ENCODE measurements around the gene WDFY2. TPM values are rescaled to one million over a fixed set of nuclear protein-coding genes. Genes with fewer than 3 reads are reported as not detected.

Gene WDFY2
- total RNA-seq, 1 donor from 2014 or later = 4.0 TPM

- DNase-seq (no peak), ATAC-seq (ENCODE audit: poor library complexity) (peak; percentile 52)
- intact Hi-C loops (cut with DNase I) = no loop called here
Observed at GRCh38 chr13:51739027-51739764, 154.9 kb downstream of the WDFY2 start.

GRCh38 chr13:51740698-51741097, 156.4 kb downstream of the WDFY2 start:
- DNase-seq (no peak), ATAC-seq (ENCODE audit: poor library complexity) (no peak)
- intact Hi-C loops (cut with DNase I) = no loop called here

- DNase-seq (no peak), ATAC-seq (ENCODE audit: poor library complexity) (no peak)
- intact Hi-C loops (cut with DNase I) = no loop called here
Observed at GRCh38 chr13:51742031-51742430, 157.8 kb downstream of the WDFY2 start.

GRCh38 chr13:51742611-51743010, 158.3 kb downstream of the WDFY2 start:
- ATAC-seq (ENCODE audit: poor library complexity) (no peak), DNase-seq (no peak)
- intact Hi-C loops (cut with DNase I) = no loop called here

- intact Hi-C loops (cut with DNase I) = no loop called here
- no peak for ATAC-seq (ENCODE audit: poor library complexity)
- DNase-seq = no peak
Observed at GRCh38 chr13:51745243-51745642, 161.0 kb downstream of the WDFY2 start.

- no peak for DNase-seq
- ATAC-seq (ENCODE audit: poor library complexity) = peak; percentile 57
- intact Hi-C loops (cut with DNase I) = no loop called here
Observed at GRCh38 chr13:51746802-51747201, 162.5 kb downstream of the WDFY2 start.

GRCh38 chr13:51747438-51748434, 163.5 kb downstream of the WDFY2 start:
- DNase-seq (no peak), ATAC-seq (ENCODE audit: poor library complexity) (no peak)
- intact Hi-C loops (cut with DNase I) = no loop called here

- intact Hi-C loops (cut with DNase I) = no loop called here
- ATAC-seq (ENCODE audit: poor library complexity) = no peak
- no peak for DNase-seq
Observed at GRCh38 chr13:51756651-51757050, 172.4 kb downstream of the WDFY2 start.

- intact Hi-C loops (cut with DNase I) = no loop called here
- DNase-seq (no peak), ATAC-seq (ENCODE audit: poor library complexity) (no peak)
Observed at GRCh38 chr13:51758691-51759090, 174.4 kb downstream of the WDFY2 start.

- ATAC-seq (ENCODE audit: poor library complexity) (no peak), DNase-seq (no peak)
- intact Hi-C loops (cut with DNase I) = no loop called here
Observed at GRCh38 chr13:51759240-51759639, 175.0 kb downstream of the WDFY2 start.

- ATAC-seq (ENCODE audit: poor library complexity) (no peak), DNase-seq (no peak)
- intact Hi-C loops (cut with DNase I) = no loop called here
Observed at GRCh38 chr13:51760592-51760991, 176.3 kb downstream of the WDFY2 start.

- ATAC-seq (ENCODE audit: poor library complexity) (peak; percentile 57), DNase-seq (peak; percentile 50)
- intact Hi-C loops (cut with DNase I) = no loop called here
Observed at GRCh38 chr13:51761643-51762350, 177.5 kb downstream of the WDFY2 start.

- intact Hi-C loops (cut with DNase I) = no loop called here
- ATAC-seq (ENCODE audit: poor library complexity) = no peak
- DNase-seq = no peak
Observed at GRCh38 chr13:51763486-51763885, 179.2 kb downstream of the WDFY2 start.

GRCh38 chr13:51764184-51765141, 180.2 kb downstream of the WDFY2 start:
- DNase-seq (peak; percentile 86), ATAC-seq (ENCODE audit: poor library complexity) (peak; percentile 92)
- intact Hi-C loops (cut with DNase I) = no loop called here

- no peak for ATAC-seq (ENCODE audit: poor library complexity)
- DNase-seq = no peak
- intact Hi-C loops (cut with DNase I) = no loop called here
Observed at GRCh38 chr13:51765142-51765515, 180.9 kb downstream of the WDFY2 start.

GRCh38 chr13:51767100-51767499, 182.8 kb downstream of the WDFY2 start:
- no peak for ATAC-seq (ENCODE audit: poor library complexity)
- intact Hi-C loops (cut with DNase I) = no loop called here

GRCh38 chr13:51768378-51768921, 184.2 kb downstream of the WDFY2 start:
- DNase-seq = no peak
- ATAC-seq (ENCODE audit: poor library complexity) = peak; percentile 18
- intact Hi-C loops (cut with DNase I) = no loop called here

More at GRCh38 chr13:51767100-51767499, 182.8 kb downstream of the WDFY2 start:
- no peak for DNase-seq

- ATAC-seq (ENCODE audit: poor library complexity) (no peak), DNase-seq (no peak)
- intact Hi-C loops (cut with DNase I) = no loop called here
Observed at GRCh38 chr13:51768976-51769375, 184.7 kb downstream of the WDFY2 start.
